Neural progenitor cell (in vitro differentiated cells): ENCODE measurements around the gene LRP3. TPM values are rescaled to one million over a fixed set of nuclear protein-coding genes. Genes with fewer than 3 reads are reported as not detected.

Experiments used
- DNase-seq: peaks from one replicate; pipeline ENCODE4 v3.0.0-alpha.2; 2016; ENCODE audit warnings: low spot score
- H2AFZ ChIP-seq: fragments of 200-600 bp; sonication (generic); replicated peaks from 2 replicates; pipeline ENCODE4 v1.6.1; 2016; ENCODE audit warnings: antibody characterized with exemption
- H3F3A ChIP-seq: fragments of 200-600 bp; sonication (generic); 2 replicates; pipeline ENCODE4 v1.6.1; 2016; ENCODE audit warnings: antibody characterized with exemption, low read depth
- H3K27ac ChIP-seq: fragments of 200-600 bp; sonication (generic); 2 replicates; pipeline ENCODE4 v1.5.1; 2016; ENCODE audit warnings: mild to moderate bottlenecking
- H3K27me3 ChIP-seq: fragments of 200-600 bp; sonication (generic); 2 replicates; pipeline ENCODE4 v1.6.1; 2016; ENCODE audit warnings: mild to moderate bottlenecking, moderate library complexity
- H3K36me3 ChIP-seq: fragments of 200-600 bp; sonication (generic); 2 replicates; pipeline ENCODE4 v1.5.1; 2016
- H3K4me1 ChIP-seq: fragments of 200-600 bp; sonication (generic); 2 replicates; pipeline ENCODE4 v1.6.1; 2016; ENCODE audit warnings: mixed run types
- H3K4me2 ChIP-seq: fragments of 200-600 bp; sonication (generic); 2 replicates; pipeline ENCODE4 v1.6.1; 2016
- H3K4me3 ChIP-seq: fragments of 200-600 bp; sonication (generic); 2 replicates; pipeline ENCODE4 v1.5.1; 2016
- H3K79me2 ChIP-seq: fragments of 200-600 bp; sonication (generic); 2 replicates; pipeline ENCODE4 v1.6.1; 2016; ENCODE audit warnings: low read depth
- H3K9ac ChIP-seq: fragments of 200-600 bp; sonication (generic); 2 replicates; pipeline ENCODE4 v1.6.1; 2016
- H3K9me3 ChIP-seq: fragments of 200-600 bp; sonication (generic); 2 replicates; pipeline ENCODE4 v1.5.1; 2016; ENCODE audit warnings: low read depth
- H4K20me1 ChIP-seq: fragments of 200-600 bp; sonication (generic); 2 replicates; pipeline ENCODE4 v1.6.1; 2016; ENCODE audit warnings: low read depth
- H3K27ac Mint-ChIP-seq: 3 replicates; pipeline ENCODE4 v1.8.0; 2021; ENCODE audit warnings: mixed read lengths
- H3K27me3 Mint-ChIP-seq: 2 replicates; pipeline ENCODE4 v1.8.0; 2022; ENCODE audit warnings: low read depth, mild to moderate bottlenecking, inconsistent platforms, moderate library complexity, mixed read lengths; ENCODE audit not compliant: insufficient read depth
- H3K36me3 Mint-ChIP-seq: 3 replicates; pipeline ENCODE4 v1.8.0; 2021; ENCODE audit warnings: mixed read lengths
- H3K4me1 Mint-ChIP-seq: 3 replicates; pipeline ENCODE4 v1.8.0; 2021; ENCODE audit warnings: mixed read lengths
- H3K4me3 Mint-ChIP-seq: 3 replicates; pipeline ENCODE4 v1.8.0; 2021; ENCODE audit warnings: mild to moderate bottlenecking, moderate library complexity, mixed read lengths
- H3K9me3 Mint-ChIP-seq: 3 replicates; pipeline ENCODE4 v1.8.0; 2020; ENCODE audit warnings: mixed read lengths
- CTCF ChIP-seq: fragments of 200-600 bp; sonication (generic); IDR thresholded peaks from 2 replicates; pipeline ENCODE4 v1.5.1; 2017; ENCODE audit warnings: antibody characterized with exemption, mild to moderate bottlenecking
- EZH2 ChIP-seq: fragments of 200-600 bp; sonication (generic); IDR thresholded peaks from 2 replicates; pipeline ENCODE4 v1.6.1; 2017; ENCODE audit warnings: antibody characterized with exemption, mild to moderate bottlenecking, moderate library complexity
- EZH2phosphoT487 ChIP-seq: fragments of 200-600 bp; sonication (generic); IDR thresholded peaks from 2 replicates; pipeline ENCODE4 v1.6.1; 2017; ENCODE audit warnings: antibody characterized with exemption
- total RNA-seq: library from RNA; depleted of rRNA; stranded (reverse); fragments of >200 nt; gene quantifications from 2 replicates; pipeline ENCODE4 v1.2.3, GENCODE V29; 2015; ENCODE audit warnings: low replicate concordance

The LRP3 gene
- total RNA-seq, 1 donor from 2014 or later, result 7.5 TPM

- H3K4me1 Mint-ChIP-seq, result peaks cover 38% of the 10 kb centered on the region
- Histone ChIP-seq H3K4me2 (no peak overlapping the region), H4K20me1 (no peaks in the 10 kb centered on the region), H3K79me2 (peaks cover 9% of the 10 kb centered on the region), H3F3A (peaks cover 20% of the 10 kb centered on the region), H3K9ac (no peak overlapping the region), H3K4me3 (no peak overlapping the region), H3K27me3 (peaks cover 12% of the 10 kb centered on the region), H3K36me3 (no peaks in the 10 kb centered on the region), H3K9me3 (no peaks in the 10 kb centered on the region), H3K27ac (no peak overlapping the region), H3K4me1 (peaks cover 14% of the 10 kb centered on the region), H2AFZ (no peak overlapping the region)
- H3K27ac Mint-ChIP-seq, result no peak overlapping the region
- H3K9me3 Mint-ChIP-seq, result peaks cover 5% of the 10 kb centered on the region
- no peak overlapping the region for H3K4me3 Mint-ChIP-seq
- TF ChIP-seq EZH2 (no peak), EZH2phosphoT487 (no peak), CTCF (no peak)
- peaks cover 3% of the 10 kb centered on the region for H3K36me3 Mint-ChIP-seq
- H3K27me3 Mint-ChIP-seq, result peaks cover 13% of the 10 kb centered on the region
- DNase-seq, result no peak
These were observed 19.9 kb upstream of the LRP3 start for GRCh38 chr19:33174186-33174585.

GRCh38 chr19:33175156-33175782 is 18.9 kb upstream of the LRP3 start:
- H3K4me1 ChIP-seq, result peaks cover 14% of the 10 kb centered on the region
- peaks cover 4% of the 10 kb centered on the region for H3K9me3 Mint-ChIP-seq
- peaks cover 18% of the 10 kb centered on the region for H3K27me3 ChIP-seq
- no peak for TF ChIP-seq EZH2
- H3F3A ChIP-seq, result peaks cover 20% of the 10 kb centered on the region
- peak overlapping the region; percentile 76 for H3K4me3 ChIP-seq
- H3K4me2 ChIP-seq, result peak overlapping the region; percentile 90
- H3K36me3 Mint-ChIP-seq, result peaks cover 3% of the 10 kb centered on the region
- no peak for DNase-seq
- peak overlapping the region; percentile 66 for H3K27ac Mint-ChIP-seq
- H3K27me3 Mint-ChIP-seq, result peaks cover 13% of the 10 kb centered on the region
- H3K79me2 ChIP-seq, result peaks cover 9% of the 10 kb centered on the region
- H3K4me3 Mint-ChIP-seq, result peak overlapping the region; percentile 88
- no peaks in the 10 kb centered on the region for H4K20me1 ChIP-seq
- peaks cover 40% of the 10 kb centered on the region for H3K4me1 Mint-ChIP-seq
- no peaks in the 10 kb centered on the region for H3K36me3 ChIP-seq
- H3K9ac ChIP-seq, result no peak overlapping the region
- H2AFZ ChIP-seq, result no peak overlapping the region
- H3K9me3 ChIP-seq, result no peaks in the 10 kb centered on the region
- no peak overlapping the region for H3K27ac ChIP-seq

GRCh38 chr19:33175886-33176669 is 18.1 kb upstream of the LRP3 start:
- peak; percentile 58 for DNase-seq
- Histone ChIP-seq H3K27me3 (peaks cover 18% of the 10 kb centered on the region), H2AFZ (peak overlapping the region; percentile 85), H3K4me1 (peaks cover 14% of the 10 kb centered on the region), H4K20me1 (no peaks in the 10 kb centered on the region), H3K9me3 (no peaks in the 10 kb centered on the region), H3K9ac (peak overlapping the region; percentile 76), H3K4me3 (peak overlapping the region; percentile 76), H3F3A (peaks cover 20% of the 10 kb centered on the region), H3K79me2 (peaks cover 9% of the 10 kb centered on the region), H3K4me2 (peak overlapping the region; percentile 90), H3K27ac (peak overlapping the region; percentile 5), H3K36me3 (no peaks in the 10 kb centered on the region)
- peaks cover 3% of the 10 kb centered on the region for H3K36me3 Mint-ChIP-seq
- H3K4me1 Mint-ChIP-seq, result peaks cover 40% of the 10 kb centered on the region
- peak overlapping the region; percentile 87 for H3K27ac Mint-ChIP-seq
- TF ChIP-seq EZH2 (no peak), CTCF (no peak), EZH2phosphoT487 (no peak)
- H3K9me3 Mint-ChIP-seq, result peaks cover 4% of the 10 kb centered on the region
- H3K27me3 Mint-ChIP-seq, result peaks cover 13% of the 10 kb centered on the region
- H3K4me3 Mint-ChIP-seq, result peak overlapping the region; percentile 88
